HG02798 (cell line): ENCODE results near the gene GALR1.
"Not testable (repeated sequence)": the region's sequence is repeated elsewhere in the genome, so short reads cannot be mapped to it uniquely, and the experiment has no call there.

ENCODE experiments used
- ATAC-seq: cut with Tn5 transposase; IDR thresholded peaks from one replicate; pipeline ENCODE4 v1.9.1; 2021; ENCODE audit warnings: mild to moderate bottlenecking; ENCODE audit not compliant: unreplicated experiment, poor library complexity

The GALR1 gene

GRCh38 chr18:77250501-77250925, 865 bp downstream of the GALR1 start:
- no peak for ATAC-seq

DNA sequence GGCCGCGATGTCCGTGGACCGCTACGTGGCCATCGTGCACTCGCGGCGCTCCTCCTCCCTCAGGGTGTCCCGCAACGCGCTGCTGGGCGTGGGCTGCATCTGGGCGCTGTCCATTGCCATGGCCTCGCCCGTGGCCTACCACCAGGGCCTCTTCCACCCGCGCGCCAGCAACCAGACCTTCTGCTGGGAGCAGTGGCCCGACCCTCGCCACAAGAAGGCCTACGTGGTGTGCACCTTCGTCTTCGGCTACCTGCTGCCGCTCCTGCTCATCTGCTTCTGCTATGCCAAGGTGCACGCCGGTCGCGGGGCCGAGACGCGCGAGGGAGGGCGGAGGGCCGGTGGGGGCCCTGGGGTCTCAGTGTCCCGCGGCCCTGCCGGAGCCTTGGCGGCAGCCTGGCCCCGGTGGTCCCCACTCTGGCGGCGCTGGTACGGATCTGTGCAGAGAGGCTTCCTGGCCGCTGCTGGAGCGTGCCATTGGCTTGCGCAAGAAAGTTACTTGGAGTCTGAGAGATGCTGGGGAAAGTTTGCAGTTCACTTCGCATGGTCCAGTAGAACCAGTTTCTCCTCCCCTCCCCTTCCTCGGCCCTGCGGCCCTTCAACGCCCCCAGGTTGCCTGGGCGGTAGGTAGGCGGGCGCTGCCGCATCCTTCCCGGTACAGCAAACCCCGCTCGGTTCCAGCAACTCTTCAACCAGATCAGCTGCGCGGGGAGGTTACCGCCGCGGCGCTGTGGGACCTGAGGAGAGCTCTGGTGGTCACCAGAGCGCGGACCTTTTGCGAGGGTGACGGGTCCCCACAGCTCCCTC, 1.5 kb downstream of the GALR1 start:
- ATAC-seq = no peak

- no peak for ATAC-seq
Measured at GRCh38 chr18:77251730-77252050, 2.0 kb downstream of the GALR1 start.

DNA sequence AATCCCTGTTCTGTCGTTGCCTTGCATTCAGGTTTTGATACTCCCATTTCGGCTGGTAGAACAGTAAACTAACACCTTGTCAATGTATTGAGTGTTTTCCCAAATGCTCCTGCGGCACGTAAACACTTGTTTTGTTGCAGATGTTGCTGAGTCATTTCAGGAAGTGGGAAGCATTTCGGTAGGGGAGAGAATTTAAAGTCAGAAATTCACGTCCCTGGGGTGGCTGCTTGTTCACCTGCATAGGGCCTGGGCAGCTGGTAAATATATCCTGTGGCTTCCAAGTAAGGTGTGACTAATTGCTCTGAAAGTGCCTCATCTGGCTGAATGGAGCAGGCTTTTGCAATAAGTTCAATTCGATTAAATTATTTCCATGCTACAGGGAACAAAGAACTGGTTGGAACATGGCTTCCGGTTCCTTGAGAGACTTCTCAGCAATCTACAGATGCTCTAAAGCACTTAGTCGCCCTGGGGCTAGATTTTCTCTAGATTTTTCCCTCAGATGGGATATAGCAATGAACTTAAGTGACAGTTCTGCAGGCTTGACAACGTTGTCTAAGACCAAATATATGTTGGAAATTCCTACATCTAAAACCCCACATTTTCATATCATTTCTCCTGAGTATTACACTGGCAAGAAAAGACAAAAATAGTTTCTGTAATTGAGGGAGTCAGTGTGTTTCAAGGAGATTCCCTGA, 5.2 kb downstream of the GALR1 start:
- no peak for ATAC-seq

DNA sequence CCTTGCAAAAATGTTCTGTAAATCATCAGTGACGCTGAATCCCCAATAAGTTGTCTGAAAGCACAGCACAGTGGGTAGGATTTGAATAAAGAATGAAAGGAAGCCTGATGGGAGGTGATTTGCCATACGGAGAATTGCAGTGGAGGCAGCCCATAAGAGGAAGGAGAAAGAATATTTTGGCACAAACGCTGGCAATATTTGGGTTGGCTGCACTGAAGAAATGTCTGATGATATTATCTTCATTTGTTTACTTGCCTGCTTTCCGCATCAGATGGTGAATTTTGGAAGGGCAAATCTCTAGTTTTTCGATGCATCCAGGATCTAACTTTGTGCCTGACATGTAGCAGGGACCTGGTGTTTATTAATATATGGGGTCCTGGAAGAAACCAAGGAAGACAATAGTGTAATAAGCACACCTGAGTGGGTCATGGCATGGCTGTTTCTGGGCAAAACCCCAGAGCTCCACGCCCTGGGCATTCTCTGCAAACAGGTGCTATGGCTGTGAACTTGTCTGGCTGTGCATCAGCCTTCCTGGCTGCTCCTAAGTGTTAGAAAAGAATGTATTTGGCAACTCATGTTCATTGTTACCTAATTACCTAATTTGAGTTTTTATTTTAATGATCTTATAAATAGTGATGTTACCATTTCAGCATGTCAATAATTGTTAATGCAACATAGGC, 5.9 kb downstream of the GALR1 start:
- no peak for ATAC-seq

DNA sequence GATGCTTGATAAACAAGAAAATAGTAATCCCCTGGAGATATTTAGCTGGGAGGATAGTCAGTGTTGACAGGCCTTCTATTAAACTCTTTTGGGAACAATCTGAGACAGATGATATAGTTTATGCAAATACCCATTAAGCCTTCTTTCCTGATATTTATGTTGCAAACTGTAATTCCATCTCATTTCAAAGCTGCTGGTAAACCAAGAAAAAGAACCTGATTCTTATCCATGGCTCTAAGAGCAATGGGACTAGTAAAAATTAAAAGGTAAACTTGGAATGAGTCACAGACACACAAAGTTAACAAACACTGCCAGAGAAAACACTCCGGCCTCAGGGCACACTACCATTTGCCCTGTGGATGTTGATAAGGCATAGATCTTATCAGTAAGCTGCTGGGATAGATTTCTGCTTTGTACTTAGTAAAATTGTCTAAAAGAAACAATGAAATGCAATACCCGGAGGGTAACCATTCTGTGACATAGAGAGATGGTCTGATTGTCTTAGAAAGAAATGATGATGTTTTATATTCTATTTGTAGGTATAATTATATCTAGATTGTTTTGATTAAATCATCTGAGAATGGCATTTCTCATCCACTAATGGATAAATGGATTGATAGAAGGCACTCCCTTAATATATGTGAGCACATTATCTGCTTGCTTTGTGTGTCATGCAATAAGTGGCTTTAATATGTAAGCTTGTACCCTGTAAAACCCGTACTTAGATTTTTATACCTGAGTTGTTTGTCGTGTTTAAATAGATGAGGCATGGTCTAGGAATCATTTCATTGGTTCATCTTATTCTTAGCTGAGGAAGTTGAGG, 13.2 kb downstream of the GALR1 start:
- ATAC-seq = no peak

DNA sequence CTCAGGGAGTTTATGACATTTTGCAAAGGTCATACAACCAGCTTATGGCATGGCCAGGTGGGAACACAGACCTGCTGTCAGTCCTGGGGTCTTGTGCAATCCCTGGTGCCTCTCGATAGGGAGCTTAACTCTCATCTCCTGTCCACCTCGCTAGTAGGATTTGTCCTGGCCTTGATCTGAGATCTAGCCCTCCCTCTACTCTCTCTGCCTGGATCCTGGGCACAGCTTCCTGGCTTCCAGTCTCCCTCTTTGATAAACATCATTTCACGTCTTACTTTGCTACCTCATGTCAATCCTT, 13.8 kb downstream of the GALR1 start:
- ATAC-seq = no peak

DNA sequence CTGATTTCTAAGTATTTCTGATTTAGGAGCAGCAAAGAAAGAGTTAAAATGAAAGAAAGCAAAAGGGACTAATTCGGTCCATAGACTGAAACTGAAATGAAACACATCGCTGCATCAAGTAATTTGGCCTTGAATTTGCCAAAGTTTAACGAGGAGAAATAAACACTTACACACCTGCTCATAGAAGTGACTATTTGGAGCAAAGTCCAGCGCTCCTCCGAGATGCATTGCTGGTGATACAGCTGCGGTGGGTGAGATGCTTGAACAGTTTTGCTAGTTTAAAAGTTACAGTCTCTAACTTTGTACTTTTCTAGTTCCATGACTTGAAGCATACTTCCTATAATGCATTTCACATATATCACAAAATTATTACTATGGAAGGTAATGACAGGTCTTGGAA, 18.3 kb downstream of the GALR1 start:
- ATAC-seq = no peak

- no peak for ATAC-seq
Measured at GRCh38 chr18:77268456-77268855, 18.8 kb downstream of the GALR1 start.

DNA sequence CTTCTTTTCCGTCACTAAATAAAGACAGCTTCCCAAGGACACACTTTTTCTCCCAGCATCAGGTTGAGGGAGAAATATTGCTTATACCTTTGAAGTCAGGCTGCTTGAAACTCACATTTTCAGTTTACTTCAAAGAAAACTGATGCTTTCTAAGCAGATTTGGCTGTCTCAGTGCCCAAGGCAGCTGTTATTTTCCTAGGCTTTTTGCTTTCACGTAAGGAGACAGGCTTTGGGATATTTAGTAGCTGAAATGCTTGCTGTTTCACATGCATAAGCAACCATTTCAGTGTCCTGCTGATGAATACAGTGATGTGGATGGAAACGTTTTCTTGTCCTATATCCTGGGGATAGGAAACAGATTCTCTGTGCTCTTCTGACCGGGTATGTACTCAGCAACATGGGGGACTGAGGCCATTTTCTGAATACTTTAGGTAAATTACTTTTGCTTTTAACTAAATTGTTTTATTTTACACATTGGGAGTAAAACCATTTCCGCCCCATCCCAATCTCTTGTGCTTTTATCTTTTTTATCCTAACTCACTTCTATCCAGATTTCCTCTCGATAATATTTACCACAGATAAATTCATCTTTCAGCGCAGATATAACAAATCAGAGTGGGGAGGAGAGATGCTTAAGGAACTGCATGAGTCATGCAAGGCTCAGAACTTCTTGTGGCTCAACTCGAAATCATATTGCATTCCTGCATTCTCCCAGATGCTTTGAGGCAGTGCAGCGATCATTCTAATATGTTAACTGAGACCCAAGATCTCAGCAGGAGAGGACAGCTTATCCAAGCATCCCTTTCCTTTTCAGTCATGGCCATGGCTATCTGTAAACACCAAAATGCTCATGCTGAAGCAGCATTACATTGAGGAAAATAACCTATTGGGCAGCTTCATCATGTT, 22.2 kb downstream of the GALR1 start:
- no peak for ATAC-seq

DNA sequence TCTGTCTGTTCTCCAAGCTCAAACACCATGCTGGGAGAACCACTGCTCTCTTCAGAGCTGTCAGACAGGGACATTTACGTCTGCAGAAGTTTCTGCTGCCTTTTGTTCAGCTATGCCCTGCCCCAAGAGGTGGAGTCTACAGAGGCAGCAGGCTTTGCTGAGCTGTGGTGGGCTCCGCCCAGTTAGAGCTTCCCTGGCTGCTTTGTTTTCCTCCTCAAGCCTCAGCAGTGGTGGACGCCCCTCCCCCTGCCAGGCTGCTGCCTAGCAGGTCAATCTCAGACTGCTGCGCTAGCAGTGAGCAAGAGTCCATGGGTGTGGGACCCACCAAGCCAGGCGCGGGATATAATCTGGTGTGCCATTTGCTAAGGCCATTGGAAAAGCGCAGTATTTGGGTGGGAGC, 41.2 kb downstream of the GALR1 start:
- ATAC-seq = not testable (repeated sequence)

DNA sequence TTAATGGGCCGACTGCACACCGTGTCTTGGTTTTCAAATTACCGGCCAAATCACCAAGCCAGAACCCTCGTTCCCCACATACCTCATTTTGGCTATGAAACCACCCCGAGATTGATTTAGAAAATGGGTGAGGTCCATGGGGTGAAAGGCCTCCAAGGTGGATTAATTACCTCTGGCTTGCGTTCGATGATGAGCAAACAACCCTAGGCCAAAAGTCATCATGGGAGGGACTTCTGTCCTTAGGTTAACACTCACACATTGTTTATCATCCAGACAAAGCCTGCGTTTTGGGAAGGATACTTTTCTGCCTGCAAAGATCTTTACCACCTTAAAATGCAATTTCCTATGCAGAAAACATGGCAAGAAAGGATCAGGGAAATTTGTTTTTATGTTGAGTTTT, 48.5 kb downstream of the GALR1 start:
- no peak for ATAC-seq

DNA sequence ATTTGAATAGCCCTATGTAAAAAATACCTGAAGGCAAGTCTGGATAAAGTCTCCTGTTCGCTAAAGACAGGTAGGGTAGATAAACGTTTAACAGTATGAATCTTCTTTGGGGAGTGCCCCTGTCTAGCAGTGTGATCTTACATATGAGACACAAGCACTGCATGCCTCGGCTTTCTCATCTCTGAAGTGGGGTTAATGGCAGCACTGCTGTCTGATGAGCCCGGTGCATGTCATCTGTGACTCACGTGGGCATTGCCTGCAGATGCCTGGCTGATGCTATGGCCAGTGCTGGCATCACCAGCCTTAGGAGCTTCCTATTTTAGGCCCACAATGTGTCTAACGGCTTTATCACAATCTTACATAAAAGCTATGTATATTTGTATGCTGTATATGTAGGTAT, 50.1 kb downstream of the GALR1 start:
- no peak for ATAC-seq

DNA sequence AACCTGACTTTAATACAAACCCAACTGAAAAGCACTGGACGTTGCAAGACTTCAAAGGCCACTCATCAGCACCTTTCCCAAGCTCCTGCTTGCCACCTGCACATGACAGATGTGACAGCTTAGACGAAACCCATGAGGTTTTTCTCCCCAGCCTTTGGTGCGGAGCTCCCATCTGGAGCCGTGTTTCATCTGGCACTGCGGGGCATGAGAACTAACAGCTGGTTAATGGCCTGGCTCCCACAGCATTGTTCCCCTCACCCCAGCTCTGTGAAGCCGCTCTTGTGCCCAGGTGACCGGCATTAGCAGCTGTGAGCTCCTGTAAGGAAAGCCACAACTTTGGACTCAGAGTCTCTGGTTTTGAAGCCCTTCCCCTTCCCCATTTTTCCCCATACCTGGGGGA, 50.9 kb downstream of the GALR1 start:
- no peak for ATAC-seq

GRCh38 chr18:77304268-77304667, 54.6 kb downstream of the GALR1 start:
- ATAC-seq = no peak

DNA sequence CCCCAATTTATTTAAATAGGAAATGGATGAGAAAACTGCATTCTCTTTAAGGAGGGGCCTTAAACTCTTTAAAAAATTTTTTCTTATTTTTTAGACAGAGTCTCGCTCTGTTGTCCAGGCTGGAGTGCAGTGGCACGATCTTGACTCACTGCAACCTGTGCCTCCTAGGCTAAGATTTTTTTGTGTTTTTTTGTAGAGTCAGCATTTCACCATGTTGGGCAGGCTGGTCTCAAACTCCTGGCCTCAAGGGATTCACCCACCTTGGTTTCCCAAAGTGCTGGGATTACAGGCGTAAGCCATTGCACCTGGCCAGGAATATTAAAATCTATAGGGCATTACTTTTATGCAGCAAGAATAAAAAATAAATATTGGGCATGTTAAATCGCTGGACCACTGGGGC, 56.0 kb downstream of the GALR1 start:
- ATAC-seq = no peak

GRCh38 chr18:77308216-77308615, 58.6 kb downstream of the GALR1 start:
- no peak for ATAC-seq

DNA sequence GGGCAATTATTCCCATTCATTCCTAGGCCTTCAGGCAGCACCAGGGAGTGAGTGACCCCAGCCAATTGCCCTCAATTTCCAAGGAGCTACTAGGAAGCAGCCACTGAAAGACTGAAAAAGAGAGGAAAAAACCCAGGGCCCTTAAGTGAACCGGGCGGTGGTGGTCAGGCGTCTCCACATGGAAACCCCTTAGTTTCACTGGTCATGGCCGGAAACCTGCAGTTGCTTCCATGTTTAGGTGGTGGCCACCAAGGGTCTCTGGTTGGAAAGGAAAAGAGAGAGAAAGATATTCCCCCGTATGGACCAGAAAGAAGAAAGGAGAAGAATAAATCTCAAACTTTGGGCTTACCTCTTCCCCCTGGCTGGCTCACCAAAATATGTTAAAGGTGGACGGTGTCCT, 64.9 kb downstream of the GALR1 start:
- no peak for ATAC-seq

DNA sequence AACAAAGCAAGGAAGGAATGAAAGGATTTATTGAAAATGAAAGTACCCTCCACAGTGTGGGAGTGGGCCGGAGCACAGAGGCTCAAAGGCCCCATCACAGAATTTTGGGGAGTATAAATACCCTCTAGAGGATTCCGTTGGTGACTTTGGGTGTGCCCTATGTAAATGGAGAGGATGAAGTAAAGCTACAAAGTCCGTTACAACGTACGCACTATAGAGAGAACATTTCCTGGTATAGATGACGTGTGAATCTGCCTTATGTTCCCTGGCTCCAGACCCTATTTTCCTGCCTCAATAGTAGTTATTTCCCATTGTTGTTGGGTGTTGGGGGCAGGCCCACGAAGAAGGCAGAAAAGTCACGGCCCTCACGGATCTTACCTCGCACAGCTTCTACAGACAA, 65.3 kb downstream of the GALR1 start:
- no peak for ATAC-seq

DNA sequence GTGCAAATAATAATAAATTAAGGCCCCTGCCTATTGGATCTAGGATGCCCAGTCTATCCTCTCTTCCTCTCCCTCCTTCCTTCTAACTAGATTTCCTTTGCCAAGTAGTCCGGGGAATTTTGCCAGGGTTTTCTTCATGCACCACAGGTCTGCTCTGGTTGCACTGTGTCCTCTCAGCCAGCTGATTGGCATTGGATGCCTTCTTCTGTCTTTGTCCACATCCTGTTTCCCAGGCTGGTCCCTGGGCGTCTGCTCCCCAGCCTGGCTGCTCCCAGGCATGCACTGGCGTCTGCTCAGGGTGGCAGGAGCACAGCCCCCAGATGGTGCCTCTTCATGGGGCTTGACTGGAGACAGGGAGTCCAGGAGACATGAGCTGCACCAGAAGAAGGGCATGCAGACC, 66.4 kb downstream of the GALR1 start:
- ATAC-seq = no peak
